ENCODE data around the gene SOX30. TPM values are rescaled to one million over a fixed set of nuclear protein-coding genes. Genes with fewer than 3 reads are reported as not detected.
"Not testable (repeated sequence)": the region's sequence is repeated elsewhere in the genome, so short reads cannot be mapped to it uniquely, and the experiment has no call there.

SOX30 gene
- total RNA-seq, 1 experiment from 2014 or later, result 0.46 TPM

DNA sequence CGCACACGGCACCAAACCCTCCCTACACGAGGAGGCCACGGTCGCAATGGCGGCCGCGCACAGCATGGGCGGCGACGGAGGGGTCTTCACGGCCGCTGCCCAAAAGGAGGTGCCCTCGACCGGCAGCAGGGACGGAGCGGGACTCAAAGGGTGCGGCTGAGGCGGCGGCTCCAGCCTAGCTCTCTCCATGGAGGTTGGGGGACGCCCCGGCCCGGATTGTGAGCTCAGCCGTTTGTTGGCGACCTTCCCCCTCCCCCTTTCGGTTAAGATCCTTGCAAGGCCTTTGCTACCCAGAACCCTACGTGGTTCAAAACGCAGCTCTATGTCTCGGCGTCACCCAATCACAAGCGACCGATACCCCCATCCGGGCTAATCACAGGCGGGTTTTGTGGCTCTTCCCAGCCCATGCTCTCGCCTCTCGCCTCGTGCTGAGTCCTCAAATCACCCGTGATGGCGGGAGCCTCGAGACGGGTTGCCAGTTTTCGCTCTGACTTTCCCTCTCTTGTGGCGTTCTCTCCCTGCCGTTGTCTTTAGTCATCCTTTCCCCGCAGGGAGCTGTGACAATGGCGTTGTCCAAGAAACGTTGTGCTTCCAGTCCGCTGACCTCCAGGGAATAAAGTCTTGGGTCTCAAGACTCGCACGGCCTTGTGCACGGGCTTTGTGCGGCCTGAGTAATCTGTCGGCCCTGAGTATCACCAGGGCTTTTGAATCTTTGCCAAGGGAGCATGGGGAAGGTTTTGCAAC is 38.6 kb upstream of the SOX30 start:
- Mint-ChIP-seq H3K36me3 (peaks cover 11% of the 10 kb centered on the region), H3K9me3 (peaks cover 30% of the 10 kb centered on the region), H3K4me1 (no peaks in the 10 kb centered on the region), H3K4me3 (no peak overlapping the region), H3K27ac (no peak overlapping the region), H3K27me3 (ENCODE audit: low read depth) (peaks cover 4% of the 10 kb centered on the region)
- ChIA-PET POLR2A (no interaction called here), CTCF (interaction anchor here (1.0 to 1.8 kb wide), 10 partner anchors 12 to 348 kb away, joined by 3 to 15 read pairs (median 4); partner anchors contain the start of genes C5orf52, LSM11 and THG1L)
- ATAC-seq (peak; percentile 36), DNase-seq (ENCODE audit: low spot score) (no peak)
- TF ChIP-seq, protein P1, sequence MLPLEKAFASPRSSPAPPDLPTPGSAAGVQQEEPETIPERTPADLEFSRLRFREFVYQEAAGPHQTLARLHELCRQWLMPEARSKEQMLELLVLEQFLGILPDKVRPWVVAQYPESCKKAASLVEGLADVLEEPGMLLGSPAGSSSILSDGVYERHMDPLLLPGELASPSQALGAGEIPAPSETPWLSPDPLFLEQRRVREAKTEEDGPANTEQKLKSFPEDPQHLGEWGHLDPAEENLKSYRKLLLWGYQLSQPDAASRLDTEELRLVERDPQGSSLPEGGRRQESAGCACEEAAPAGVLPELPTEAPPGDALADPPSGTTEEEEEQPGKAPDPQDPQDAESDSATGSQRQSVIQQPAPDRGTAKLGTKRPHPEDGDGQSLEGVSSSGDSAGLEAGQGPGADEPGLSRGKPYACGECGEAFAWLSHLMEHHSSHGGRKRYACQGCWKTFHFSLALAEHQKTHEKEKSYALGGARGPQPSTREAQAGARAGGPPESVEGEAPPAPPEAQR (CRISPR knock-in tag; IDR thresholded peaks at IDR 0.05), result no peak
- TF ChIP-seq SOX15 (CRISPR knock-in tag; IDR thresholded peaks at IDR 0.05) (no peak), ZNF416 (CRISPR knock-in tag; IDR thresholded peaks at IDR 0.05) (no peak), NFE2L1 (CRISPR knock-in tag; IDR thresholded peaks at IDR 0.05) (no peak), ZNF396 (CRISPR knock-in tag; IDR thresholded peaks at IDR 0.05; ENCODE audit: borderline replicate concordance) (no peak)
- TF ChIP-seq, protein P2, sequence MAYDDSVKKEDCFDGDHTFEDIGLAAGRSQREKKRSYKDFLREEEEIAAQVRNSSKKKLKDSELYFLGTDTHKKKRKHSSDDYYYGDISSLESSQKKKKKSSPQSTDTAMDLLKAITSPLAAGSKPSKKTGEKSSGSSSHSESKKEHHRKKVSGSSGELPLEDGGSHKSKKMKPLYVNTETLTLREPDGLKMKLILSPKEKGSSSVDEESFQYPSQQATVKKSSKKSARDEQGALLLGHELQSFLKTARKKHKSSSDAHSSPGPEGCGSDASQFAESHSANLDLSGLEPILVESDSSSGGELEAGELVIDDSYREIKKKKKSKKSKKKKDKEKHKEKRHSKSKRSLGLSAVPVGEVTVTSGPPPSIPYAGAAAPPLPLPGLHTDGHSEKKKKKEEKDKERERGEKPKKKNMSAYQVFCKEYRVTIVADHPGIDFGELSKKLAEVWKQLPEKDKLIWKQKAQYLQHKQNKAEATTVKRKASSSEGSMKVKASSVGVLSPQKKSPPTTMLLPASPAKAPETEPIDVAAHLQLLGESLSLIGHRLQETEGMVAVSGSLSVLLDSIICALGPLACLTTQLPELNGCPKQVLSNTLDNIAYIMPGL (CRISPR knock-in tag; IDR thresholded peaks at IDR 0.05), result no peak
- TF ChIP-seq, protein P3, sequence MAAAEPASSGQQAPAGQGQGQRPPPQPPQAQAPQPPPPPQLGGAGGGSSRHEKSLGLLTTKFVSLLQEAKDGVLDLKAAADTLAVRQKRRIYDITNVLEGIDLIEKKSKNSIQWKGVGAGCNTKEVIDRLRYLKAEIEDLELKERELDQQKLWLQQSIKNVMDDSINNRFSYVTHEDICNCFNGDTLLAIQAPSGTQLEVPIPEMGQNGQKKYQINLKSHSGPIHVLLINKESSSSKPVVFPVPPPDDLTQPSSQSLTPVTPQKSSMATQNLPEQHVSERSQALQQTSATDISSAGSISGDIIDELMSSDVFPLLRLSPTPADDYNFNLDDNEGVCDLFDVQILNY (CRISPR knock-in tag; IDR thresholded peaks at IDR 0.05), result no peak
- TF ChIP-seq, protein P4, sequence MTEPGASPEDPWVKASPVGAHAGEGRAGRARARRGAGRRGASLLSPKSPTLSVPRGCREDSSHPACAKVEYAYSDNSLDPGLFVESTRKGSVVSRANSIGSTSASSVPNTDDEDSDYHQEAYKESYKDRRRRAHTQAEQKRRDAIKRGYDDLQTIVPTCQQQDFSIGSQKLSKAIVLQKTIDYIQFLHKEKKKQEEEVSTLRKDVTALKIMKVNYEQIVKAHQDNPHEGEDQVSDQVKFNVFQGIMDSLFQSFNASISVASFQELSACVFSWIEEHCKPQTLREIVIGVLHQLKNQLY (CRISPR knock-in tag; IDR thresholded peaks at IDR 0.05), result no peak

DNA sequence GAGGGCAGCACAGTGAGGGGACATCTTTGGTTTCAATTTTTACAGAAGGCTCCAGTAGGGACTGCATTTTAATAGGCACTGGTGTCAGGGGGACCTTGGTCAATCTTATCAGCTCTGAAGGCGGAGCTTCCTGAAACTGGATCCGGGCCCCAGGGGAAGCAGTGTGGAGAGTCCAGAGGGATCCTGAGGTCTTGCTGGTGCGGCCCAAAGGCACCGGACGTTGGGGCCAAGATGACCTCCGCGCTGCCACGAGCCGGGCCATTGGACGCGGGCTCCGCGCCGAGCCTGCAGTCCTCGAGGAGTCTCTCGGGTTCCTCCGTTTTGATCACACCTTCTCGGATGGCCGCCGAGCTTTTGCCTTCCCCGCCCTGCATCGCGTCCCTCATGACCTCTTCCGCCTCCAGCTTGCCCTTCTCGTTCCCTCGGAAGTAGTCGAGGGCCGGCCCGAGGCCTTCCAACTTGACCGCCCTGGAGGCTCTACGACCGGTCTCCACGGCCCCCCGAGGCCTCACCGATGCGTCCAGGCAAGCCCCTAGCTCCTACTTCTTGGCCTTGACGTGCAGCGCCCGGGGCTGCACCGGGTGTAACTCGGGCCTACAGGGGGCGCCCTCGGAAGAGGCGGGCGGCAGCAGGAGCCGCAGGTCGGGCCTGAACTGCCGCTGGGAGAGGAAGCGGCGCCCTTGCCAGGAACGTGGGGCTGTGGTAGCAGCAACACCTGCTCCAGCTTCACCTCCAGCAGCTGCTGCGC is 37.9 kb upstream of the SOX30 start:
- Mint-ChIP-seq H3K4me1 (no peaks in the 10 kb centered on the region), H3K9me3 (peaks cover 28% of the 10 kb centered on the region), H3K36me3 (peaks cover 9% of the 10 kb centered on the region), H3K27me3 (ENCODE audit: low read depth) (peaks cover 4% of the 10 kb centered on the region), H3K27ac (no peak overlapping the region), H3K4me3 (no peak overlapping the region)
- peak; percentile 45 for DNase-seq (ENCODE audit: low spot score)
- ChIA-PET CTCF (interaction anchor here (0.6 to 1.8 kb wide), 16 partner anchors 9 to 362 kb away, joined by 3 to 15 read pairs (median 4); partner anchors contain the start of genes C5orf52, LSM11, SOX30 and THG1L), POLR2A (no interaction called here)
- TF ChIP-seq HMGA2 (CRISPR knock-in tag; IDR thresholded peaks at IDR 0.05), result no peak
- TF ChIP-seq, protein P5, sequence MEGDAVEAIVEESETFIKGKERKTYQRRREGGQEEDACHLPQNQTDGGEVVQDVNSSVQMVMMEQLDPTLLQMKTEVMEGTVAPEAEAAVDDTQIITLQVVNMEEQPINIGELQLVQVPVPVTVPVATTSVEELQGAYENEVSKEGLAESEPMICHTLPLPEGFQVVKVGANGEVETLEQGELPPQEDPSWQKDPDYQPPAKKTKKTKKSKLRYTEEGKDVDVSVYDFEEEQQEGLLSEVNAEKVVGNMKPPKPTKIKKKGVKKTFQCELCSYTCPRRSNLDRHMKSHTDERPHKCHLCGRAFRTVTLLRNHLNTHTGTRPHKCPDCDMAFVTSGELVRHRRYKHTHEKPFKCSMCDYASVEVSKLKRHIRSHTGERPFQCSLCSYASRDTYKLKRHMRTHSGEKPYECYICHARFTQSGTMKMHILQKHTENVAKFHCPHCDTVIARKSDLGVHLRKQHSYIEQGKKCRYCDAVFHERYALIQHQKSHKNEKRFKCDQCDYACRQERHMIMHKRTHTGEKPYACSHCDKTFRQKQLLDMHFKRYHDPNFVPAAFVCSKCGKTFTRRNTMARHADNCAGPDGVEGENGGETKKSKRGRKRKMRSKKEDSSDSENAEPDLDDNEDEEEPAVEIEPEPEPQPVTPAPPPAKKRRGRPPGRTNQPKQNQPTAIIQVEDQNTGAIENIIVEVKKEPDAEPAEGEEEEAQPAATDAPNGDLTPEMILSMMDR (IDR thresholded peaks at IDR 0.05), result 0 out of 2 replicates have a peak, but pooled peaks have one; percentile 23
- ATAC-seq, result peak; percentile 83

DNA sequence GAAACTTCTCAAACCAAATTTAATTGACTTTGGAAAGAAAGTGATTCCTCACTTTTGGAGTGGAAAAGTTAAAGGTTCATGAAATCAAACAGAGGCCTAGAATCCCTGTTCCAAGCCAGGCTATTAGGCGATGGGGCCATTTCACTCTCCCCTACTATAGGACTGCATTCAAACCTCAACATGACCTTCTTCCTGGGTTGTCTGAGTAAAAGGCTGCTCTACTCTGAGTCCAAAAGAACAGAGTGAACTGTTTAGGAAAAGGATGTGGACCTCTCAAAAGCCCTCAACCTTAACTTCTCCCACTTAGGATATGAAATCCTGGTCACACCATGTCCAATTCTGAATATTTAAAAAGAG is 34.9 kb upstream of the SOX30 start:
- no peak overlapping the region for H3K4me3 Mint-ChIP-seq
- CTCF ChIA-PET, result no interaction called here
- TF ChIP-seq ATF1 (CRISPR knock-in tag; IDR thresholded peaks at IDR 0.05) (no peak), FOXP1 (CRISPR knock-in tag; IDR thresholded peaks at IDR 0.05; ENCODE audit: borderline replicate concordance) (no peak), NFATC4 (CRISPR knock-in tag; IDR thresholded peaks at IDR 0.05) (no peak), ZNF317 (CRISPR knock-in tag; IDR thresholded peaks at IDR 0.05; ENCODE audit: borderline replicate concordance, low read depth) (no peak)
- TF ChIP-seq, protein P6, sequence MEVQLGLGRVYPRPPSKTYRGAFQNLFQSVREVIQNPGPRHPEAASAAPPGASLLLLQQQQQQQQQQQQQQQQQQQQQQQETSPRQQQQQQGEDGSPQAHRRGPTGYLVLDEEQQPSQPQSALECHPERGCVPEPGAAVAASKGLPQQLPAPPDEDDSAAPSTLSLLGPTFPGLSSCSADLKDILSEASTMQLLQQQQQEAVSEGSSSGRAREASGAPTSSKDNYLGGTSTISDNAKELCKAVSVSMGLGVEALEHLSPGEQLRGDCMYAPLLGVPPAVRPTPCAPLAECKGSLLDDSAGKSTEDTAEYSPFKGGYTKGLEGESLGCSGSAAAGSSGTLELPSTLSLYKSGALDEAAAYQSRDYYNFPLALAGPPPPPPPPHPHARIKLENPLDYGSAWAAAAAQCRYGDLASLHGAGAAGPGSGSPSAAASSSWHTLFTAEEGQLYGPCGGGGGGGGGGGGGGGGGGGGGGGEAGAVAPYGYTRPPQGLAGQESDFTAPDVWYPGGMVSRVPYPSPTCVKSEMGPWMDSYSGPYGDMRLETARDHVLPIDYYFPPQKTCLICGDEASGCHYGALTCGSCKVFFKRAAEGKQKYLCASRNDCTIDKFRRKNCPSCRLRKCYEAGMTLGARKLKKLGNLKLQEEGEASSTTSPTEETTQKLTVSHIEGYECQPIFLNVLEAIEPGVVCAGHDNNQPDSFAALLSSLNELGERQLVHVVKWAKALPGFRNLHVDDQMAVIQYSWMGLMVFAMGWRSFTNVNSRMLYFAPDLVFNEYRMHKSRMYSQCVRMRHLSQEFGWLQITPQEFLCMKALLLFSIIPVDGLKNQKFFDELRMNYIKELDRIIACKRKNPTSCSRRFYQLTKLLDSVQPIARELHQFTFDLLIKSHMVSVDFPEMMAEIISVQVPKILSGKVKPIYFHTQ (CRISPR knock-in tag; IDR thresholded peaks at IDR 0.05), result no peak
- ATAC-seq, result no peak
- H3K27ac Mint-ChIP-seq, result no peak overlapping the region
- DNase-seq (ENCODE audit: low spot score), result no peak
- POLR2A ChIA-PET, result no interaction called here
- H3K27me3 Mint-ChIP-seq (ENCODE audit: low read depth), result peaks cover 4% of the 10 kb centered on the region
- H3K9me3 Mint-ChIP-seq, result peaks cover 9% of the 10 kb centered on the region
- H3K4me1 Mint-ChIP-seq, result no peaks in the 10 kb centered on the region
- no peaks in the 10 kb centered on the region for H3K36me3 Mint-ChIP-seq

DNA sequence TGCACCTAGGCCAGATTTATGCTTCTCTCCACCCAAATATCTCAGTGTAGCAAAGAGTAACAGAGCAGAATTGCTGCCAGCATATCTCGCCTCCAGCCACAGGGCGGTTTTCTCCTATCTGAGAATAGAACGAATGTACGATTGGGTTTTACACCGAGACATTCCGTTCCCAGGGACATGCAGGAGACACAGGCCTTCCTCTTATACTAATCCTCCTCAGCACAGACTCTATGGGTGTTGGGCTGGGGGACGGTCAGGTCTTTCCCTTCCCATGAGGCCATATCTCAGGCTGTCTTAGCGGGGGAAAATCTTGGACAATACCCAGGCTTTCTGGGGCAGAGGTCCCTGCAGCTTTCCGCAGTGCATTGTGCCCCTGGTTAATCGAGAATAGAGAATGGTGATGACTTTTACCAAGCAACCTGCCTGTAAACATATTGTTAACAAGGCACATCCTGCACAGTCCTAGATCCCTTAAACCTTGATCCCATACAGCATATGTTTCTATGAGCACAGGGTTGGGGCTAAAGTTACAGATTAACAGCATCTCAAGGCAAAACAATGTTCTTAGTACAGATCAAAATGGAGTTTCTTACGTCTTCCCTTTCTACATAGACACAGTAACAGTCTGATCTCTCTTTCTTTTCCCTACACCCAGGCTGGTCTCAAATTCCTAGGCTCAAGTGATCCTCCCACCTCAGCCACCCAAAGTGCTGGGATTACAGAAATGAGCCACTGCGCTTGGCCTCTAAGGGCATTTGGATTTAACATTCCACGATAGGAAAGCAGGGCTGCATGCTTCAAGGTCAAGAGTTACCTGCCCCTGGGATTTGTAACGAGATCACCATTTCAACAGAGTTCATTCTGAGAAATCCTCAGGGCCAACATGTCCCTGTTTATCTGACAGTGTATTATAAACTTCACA is 34.3 kb upstream of the SOX30 start:
- H3K27ac Mint-ChIP-seq; H3K36me3 Mint-ChIP-seq; POLR2A ChIA-PET; ATAC-seq; CTCF ChIA-PET; H3K4me3 Mint-ChIP-seq; DNase-seq (ENCODE audit: low spot score); H3K9me3 Mint-ChIP-seq; H3K27me3 Mint-ChIP-seq (ENCODE audit: low read depth); H3K4me1 Mint-ChIP-seq: not testable (repeated sequence)

Measured in WTC11 (cell line).